Suppressor macrophage (primary cell): ENCODE data around the gene CSRP1.
"Not testable (repeated sequence)": the region's sequence is repeated elsewhere in the genome, so short reads cannot be mapped to it uniquely, and the experiment has no call there.

Source experiments
- DNase-seq, 4 experiments: peaks; one replicate each; pipeline ENCODE4 v3.0.0-alpha.2; 2020 to 2022

The CSRP1 gene

DNA sequence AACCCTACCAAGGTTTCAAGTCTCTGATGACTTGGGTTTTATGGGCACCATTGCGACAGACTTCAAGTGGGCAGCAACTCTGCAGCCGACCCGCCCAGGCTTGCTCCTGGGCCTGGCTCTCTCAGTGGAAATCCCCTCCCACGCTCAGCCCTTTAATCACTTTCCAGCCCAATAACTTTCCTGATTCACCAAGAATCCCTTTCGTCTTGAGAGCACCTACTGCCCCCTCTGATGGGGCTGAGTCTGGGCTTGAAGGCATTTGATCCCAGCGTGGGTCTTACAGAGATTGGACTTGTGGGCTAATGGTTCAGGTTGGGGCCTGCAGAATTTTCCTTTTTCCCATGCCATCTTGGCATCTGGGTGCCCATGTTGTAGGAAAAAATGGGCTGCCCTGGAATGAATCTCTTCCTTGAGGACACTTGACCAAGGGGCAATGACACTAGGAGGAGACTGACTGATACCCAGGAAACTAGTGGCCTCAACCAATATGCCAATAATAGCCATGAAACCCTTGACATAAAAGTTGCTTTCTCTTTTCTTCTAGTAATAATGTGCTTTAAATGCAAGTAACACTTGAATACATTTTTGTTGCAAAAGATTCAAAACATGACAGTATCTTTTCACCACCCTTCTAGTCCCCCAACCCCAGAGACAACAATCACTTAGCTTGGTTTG lies 30.1 kb downstream of the CSRP1 start:
- DNase-seq = peak; percentile 58 to 86 (median 82)

GRCh38 chr1:201475915-201476669 lies 30.8 kb downstream of the CSRP1 start:
- no peak for DNase-seq

- DNase-seq = no peak
These were observed 31.8 kb downstream of the CSRP1 start for GRCh38 chr1:201475130-201475529.

DNA sequence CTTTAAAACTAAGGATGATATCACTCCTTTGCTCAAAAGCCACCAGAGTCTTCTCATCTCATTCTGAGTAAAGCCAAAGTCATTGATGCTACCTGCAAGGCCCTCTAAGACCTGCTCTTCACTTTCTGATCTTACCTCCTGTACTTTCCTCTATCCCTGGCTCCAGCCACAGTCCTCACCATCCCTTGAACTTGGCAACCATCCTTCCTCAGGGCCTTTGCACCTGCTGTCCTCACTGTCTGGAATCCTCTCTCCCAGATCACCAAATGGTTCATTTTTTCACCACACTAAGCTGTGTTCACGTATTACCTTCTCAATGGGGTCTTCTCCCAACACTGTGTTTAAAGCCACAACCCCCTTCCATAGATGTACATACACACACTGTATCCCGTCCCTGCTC lies 33.6 kb downstream of the CSRP1 start:
- no peak for DNase-seq

GRCh38 chr1:201472321-201472720 lies 34.6 kb downstream of the CSRP1 start:
- DNase-seq = not testable (repeated sequence)

DNA sequence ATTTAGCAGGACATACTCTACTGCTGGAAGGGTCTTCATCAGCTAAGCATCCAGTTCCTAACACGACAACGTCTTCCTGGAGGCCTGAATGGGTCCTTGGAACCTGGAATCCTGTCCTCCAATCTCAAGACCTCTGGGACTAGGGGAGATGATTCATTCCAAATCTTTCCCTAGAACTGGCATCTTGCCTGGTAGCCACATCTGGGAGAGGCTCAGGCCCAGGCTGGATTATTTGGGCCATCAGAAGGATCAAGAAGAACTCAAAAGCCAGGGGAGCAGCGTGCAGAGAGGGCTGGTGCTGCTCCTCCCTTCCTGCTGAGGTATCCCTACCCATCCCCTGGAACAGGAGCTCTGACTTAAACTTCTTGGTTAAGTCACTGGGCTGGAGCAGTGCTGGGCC lies 35.2 kb downstream of the CSRP1 start:
- no peak for DNase-seq

GRCh38 chr1:201470581-201470980 lies 36.3 kb downstream of the CSRP1 start:
- DNase-seq = no peak

DNA sequence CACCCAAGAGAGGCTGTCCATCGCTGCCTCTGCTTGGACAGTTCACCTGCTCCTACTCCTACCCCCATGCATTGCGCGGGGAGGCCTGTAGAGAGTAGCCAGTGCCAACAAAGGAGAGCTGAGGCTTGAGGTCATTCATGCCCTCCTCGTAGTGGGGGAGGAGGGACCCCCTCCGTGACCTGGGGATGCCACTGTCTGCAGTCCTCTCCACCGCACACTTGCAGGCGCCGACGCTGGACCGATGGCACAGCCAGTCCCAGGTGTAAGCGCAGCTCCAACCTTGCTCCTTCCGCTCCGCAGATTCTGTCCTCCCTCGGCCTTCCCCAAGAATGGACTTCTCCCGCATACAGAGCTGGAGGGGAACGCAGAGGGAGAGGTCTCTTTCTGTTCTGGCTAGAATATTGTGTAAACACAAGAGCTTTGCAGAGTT lies 37.3 kb downstream of the CSRP1 start:
- no peak for DNase-seq

GRCh38 chr1:201468844-201469644 lies 37.9 kb downstream of the CSRP1 start, which contains the start of gene PHLDA3:
PHLDA3 (minus strand) TSS chr1:201469188; CDS start chr1:201468786, 402 bp downstream.
- peak; percentile 65 to 92 (median 80) for DNase-seq

DNA sequence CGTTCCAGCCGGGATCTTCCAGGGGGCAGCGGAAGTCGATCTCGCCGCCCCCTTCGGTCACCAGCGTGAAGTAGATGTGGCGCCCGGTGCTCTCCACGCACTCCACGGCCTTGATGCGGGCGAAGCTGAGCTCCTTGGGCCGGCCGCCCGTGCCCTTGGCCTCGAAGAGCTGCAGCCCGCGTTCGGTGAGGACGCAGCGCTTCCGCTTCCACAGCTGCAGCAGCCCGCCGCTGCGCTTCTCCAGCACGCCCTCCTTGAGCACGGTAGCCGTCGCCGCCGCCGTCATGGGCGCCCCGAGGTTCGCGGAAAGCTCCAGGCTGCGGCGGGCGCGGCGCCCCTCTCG lies 38.5 kb downstream of the CSRP1 start:
- peak; percentile 60 to 83 (median 73) for DNase-seq

GRCh38 chr1:201466492-201466891 lies 40.4 kb downstream of the CSRP1 start:
- DNase-seq = peak; percentile 73 to 88 (median 84)

DNA sequence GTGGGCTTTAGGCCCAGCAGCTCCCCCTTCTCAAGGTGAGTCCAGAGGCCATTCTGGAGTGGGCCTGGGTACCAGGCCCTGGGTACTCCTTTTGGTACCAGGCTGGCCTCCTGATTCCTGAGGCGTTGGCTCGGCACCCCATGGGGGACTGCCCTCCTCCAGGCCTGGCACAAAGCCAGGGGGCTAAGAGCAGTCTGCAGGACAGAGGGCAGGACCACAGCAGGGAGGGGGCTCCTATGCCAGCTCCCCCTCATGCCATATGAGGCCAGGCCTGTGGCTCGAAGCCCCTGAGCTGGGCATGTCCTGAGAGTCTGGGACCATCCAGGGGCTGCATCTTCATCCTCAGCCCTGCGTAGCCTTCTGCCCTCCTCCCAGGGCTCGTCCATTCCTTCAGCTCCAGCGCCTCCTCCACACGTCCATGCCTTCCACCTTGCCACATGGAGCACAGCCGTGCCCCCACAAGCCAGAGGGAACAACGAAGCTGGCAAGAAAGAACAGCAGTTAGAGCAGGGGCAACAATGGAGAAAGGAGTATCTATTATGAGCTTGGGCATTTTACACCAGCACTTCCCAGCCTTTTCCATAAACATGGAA lies 41.1 kb downstream of the CSRP1 start:
- peak in 1 of 4 experiments; percentile 2 for DNase-seq

- DNase-seq = peak in 2 of 4 experiments; percentile 35 to 53
These were observed 43.8 kb downstream of the CSRP1 start for GRCh38 chr1:201463071-201463552.

DNA sequence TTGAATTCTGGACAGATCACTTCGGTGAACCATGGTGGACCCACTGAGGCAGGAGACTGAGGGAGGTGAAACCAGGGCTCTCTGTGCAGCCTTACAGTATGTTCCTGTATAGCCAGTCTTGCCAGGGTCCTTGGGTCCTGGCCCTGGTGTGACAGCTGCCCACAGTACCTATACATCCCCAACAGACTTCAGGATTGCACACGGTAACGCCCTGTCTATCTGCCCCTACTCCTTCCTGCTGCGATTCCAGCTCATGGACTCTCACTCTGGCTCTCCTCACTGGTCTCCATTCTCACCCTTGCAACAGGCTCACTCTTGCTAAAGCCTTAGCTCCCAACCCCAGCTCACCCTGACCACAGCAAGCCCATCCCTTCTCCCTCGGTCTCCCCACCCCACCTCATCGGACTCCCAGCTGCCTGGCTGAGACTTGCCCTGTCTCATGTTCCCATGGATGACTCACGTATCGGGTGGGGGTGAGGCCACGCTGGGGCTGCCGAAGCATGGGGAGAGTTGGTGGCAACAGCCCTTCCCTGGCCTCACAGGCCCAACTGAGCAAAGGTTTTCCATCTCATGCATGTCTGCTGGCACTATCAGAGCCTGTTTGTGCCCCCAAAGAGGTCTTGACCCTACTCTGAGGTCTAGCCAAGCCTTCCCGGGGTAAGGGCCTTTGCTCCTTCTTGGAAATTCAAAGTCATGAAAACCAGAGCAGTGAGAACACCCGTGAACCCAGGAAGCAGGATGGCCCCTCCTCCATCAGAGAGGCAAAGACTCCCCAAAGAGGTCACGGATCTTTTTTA lies 45.1 kb downstream of the CSRP1 start:
- peak; percentile 50 to 88 (median 71) for DNase-seq

DNA sequence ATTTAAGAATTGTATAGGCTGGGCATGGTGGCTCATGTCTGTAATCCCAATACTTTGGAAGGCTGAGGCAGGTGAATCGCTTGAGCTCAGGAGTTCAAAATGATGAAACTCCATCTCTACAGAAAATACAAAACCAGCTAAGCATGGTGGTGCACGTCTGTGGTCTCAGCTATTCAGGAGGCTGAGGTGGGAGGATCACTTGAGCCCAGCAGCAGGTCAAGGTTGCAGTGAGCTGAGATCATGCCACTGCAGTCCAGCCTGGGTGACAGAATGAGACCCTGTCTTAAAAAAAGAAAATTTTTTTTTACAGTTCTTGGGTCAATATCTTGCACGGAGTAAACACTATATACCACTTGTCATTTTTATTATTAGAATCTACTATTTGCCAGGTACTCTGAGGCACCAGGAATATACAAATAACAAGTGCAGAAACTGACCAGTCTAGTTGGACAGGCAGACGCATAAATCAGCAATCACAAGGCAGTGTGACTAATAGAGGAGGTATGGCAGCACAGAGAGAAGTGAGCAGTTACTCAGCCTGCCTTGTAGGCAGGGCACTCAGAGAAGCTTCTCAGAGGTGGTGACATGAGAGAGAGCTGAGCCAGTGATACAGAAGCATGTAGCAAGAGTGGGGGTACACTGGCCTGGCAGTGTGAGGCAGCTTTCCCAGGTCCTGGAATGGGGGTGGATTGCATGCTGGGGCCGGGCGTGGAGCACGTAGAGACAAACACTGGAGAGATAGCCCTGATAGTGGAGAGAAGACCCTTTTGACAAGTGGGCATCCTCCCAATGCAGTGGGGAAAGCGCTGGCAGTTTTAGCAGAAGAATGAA lies 45.9 kb downstream of the CSRP1 start:
- DNase-seq = peak; percentile 66 to 91 (median 82)

- DNase-seq = no peak
These were observed 47.1 kb downstream of the CSRP1 start for GRCh38 chr1:201459775-201460174.

DNA sequence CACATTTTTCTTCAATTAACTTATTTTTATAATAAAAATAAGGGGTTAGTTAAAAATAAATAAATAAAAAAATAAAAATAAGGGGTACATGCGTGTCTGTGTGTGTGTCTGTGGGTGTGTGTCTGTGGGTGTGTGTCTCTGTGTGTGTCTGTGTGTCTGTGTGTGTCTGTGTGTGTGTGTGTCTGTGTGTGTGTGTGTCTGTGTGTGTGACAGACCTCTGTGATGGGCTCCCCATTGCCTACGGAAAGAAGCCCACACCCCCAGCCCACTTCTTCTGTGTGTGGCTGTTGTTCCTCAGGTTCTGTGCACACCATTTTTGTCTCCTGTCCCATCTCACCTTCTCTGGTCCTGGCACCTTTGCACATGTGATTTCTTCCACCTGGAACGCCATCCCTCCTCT lies 47.9 kb downstream of the CSRP1 start:
- no peak for DNase-seq

DNA sequence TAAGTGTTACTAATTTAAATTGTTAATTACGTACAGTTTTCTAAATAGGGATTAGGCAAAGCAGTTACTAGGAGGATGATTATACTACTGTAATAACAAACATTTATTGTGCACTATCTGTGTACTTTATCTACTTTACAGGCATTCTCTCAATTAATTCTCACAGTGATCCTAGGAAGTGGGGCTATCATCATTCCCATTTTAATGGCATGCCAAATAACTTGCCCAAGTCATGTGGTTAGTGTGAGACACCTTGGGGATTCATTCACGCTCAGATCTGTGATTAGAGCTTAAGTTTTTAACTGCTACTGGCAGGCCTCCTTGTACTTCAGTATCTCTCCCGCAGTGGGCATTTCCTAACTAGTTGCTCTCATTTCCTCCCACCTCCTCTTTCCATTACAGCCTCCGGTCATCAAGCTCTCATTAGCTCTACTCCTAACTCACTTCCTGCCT lies 49.4 kb downstream of the CSRP1 start:
- peak in 3 of 4 experiments; percentile 42 to 52 (median 49) for DNase-seq

- DNase-seq = peak; percentile 78 to 89 (median 84)
These were observed 50.2 kb downstream of the CSRP1 start for GRCh38 chr1:201456499-201457309.

DNA sequence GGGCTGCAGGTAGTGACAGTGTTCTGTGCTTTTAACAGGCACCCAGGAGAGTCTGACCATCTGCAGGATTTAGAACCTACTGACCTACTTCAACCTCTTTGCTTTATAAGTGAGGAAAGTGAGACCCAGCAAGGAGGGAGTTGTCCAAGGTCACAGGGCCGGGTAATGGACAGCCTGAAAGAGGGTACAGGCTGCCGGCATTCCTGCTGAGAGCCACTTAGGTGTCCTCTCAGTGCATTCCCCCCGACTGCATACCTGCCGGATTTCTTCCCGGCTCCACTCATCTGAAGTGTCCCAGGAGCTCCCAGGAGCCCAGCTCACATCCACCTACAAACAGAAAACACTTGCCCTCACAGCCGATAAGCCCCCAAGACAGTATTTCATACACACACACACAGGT lies 51.8 kb downstream of the CSRP1 start:
- DNase-seq = no peak
